Right lobe of liver (tissue), 4 donors: ENCODE results near the gene PSMD1.

Experiments used
- POLR2A ChIP-seq: fragments of 450-650 bp; IDR thresholded peaks from one replicate; pipeline ENCODE4 v1.6.1; 2017; ENCODE audit warnings: antibody characterized with exemption, mild to moderate bottlenecking
- TF ChIP-seq, protein P1 (sequence below), 4 donors: fragments of 200-600 bp in 3 of 4; fragments of 450-650 bp in 1 of 4; IDR thresholded peaks; one replicate each; pipeline versions ENCODE4 v1.5.1 to v1.8.0; 2016 to 2022; ENCODE audit warnings: antibody characterized with exemption in 4 of 4, mild to moderate bottlenecking in 2 of 4
- donor health status: DM: no; HTN: no; CAD: no.
- donor health status: DM: no; HTN: no; CAD: no.
- donor health status: DM: no; HTN: yes; CAD: no.

DNA sequence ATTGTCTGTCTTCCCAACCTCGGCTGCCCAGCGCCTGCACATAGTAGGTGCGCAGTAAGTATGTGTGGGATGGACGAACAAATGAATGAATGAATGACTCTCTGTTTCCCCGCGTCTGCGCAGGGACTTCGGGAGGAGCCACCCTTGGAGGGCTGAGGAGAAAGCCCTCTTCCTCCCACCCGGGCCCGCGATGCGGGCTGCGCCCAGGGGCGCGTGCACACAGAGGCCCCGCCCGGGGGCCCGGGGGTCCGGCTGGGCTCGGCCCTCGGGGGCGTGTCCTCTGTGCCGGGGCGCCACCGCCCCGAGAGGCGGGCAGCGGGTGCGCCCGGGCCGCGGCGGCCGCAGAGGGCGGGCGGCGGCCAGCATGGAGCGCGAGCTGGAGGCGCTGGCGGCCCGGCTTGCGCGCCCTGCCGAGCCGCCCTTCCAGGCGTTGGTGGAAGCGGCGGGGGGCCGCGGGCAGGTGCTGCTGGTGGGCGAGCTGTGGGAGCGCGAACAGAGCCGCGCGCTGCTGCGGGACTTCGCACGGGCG is 19.4 kb upstream of the PSMD1 start, which contains the start of gene C2orf72:
- TF ChIP-seq, protein P1, sequence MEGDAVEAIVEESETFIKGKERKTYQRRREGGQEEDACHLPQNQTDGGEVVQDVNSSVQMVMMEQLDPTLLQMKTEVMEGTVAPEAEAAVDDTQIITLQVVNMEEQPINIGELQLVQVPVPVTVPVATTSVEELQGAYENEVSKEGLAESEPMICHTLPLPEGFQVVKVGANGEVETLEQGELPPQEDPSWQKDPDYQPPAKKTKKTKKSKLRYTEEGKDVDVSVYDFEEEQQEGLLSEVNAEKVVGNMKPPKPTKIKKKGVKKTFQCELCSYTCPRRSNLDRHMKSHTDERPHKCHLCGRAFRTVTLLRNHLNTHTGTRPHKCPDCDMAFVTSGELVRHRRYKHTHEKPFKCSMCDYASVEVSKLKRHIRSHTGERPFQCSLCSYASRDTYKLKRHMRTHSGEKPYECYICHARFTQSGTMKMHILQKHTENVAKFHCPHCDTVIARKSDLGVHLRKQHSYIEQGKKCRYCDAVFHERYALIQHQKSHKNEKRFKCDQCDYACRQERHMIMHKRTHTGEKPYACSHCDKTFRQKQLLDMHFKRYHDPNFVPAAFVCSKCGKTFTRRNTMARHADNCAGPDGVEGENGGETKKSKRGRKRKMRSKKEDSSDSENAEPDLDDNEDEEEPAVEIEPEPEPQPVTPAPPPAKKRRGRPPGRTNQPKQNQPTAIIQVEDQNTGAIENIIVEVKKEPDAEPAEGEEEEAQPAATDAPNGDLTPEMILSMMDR (IDR thresholded peaks at IDR 0.05) = no peak
- TF ChIP-seq POLR2A = peak; percentile 73
